Right lung (tissue), 5 donors: ENCODE results near the gene SPRY4. TPM values are rescaled to one million over a fixed set of nuclear protein-coding genes. Genes with fewer than 3 reads are reported as not detected.

Experiments
- DNase-seq, 2 donors: peaks; one replicate each; pipeline ENCODE4 v3.0.0-alpha.2; 2013
- polyA plus RNA-seq, 5 donors: library from polyadenylated mRNA; unstranded; fragments of 120-200 nt; gene quantifications; one replicate each; pipeline versions ENCODE4 v1.2.1 to v1.2.3, GENCODE V29; 2013; ENCODE audit warnings: inconsistent platforms in 1 of 5, low replicate concordance in 1 of 5; ENCODE audit not compliant: insufficient read length in 5 of 5, insufficient read depth in 1 of 5

SPRY4 gene
- polyA plus RNA-seq, 5 donors, result 31.1 to 60.9 (median 46.6) TPM

DNA sequence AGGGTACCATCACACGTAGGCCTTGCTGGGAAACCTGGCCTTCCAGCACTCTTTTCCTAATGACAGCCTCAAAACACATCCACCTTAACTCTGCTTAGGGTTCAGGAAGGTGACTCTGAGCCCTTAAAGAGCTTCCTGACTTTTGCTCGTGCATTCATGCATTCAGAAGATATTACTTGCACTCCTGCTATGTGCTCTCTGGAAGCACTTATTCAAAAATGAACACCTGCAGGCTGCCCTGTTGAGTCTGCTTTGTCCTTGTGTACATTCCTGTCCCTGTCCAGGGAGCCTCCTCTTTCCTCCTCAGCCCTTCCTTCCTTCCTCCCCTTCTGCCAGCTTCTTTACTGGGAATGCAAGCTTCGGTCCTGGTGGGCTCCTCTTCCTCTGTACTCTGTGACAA lies 61.5 kb downstream of the SPRY4 start:
- no peak for DNase-seq

DNA sequence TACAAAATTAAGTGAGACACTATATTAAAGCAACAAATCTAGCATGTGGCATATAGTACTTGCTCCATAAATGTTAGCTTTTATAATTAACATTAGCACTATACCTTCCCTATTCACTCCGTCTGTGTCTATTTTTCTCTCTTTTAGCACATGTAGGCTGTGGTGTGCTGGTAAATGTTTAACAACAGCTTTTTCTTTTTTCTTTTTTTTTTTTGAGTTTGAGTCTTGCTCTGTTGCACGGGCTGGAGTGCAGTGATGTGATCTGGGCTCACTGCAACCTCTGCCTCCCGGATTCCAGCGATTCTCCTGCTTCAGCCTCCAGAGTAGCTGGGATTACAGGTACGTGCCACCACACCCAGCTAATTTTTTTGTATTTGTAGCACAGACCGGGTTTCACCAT lies 62.1 kb downstream of the SPRY4 start:
- DNase-seq, result no peak

Other genes with a start within 250 kb of the SPRY4 start
- gene NDFIP1, start 216.2 kb downstream of the SPRY4 start, polyA plus RNA-seq, result 100 to 1,000 TPM in 3 of 5 donors, 10 to 100 TPM in 2; 93.6 to 115 (median 105) TPM